Measurements from ENCODE around the gene ZBTB32. TPM values are rescaled to one million over a fixed set of nuclear protein-coding genes. Genes with fewer than 3 reads are reported as not detected.
"Not testable (repeated sequence)": the region's sequence is repeated elsewhere in the genome, so short reads cannot be mapped to it uniquely, and the experiment has no call there.

ZBTB32 gene
- total RNA-seq, 1 donor from 2014 or later: not detected

- no peak for TF ChIP-seq CTCF (IDR thresholded peaks at IDR 0.05; ENCODE audit: insufficient read depth, low read depth, low read length)
- TF ChIP-seq EZH2 (IDR thresholded peaks at IDR 0.05; ENCODE audit: insufficient read depth, low read length): no peak
- Mint-ChIP-seq H3K9me3 (ENCODE audit: unreplicated experiment) (no peaks in the 10 kb centered on the region), H3K27me3 (ENCODE audit: low read depth, unreplicated experiment) (peaks cover 35% of the 10 kb centered on the region), H3K36me3 (ENCODE audit: low read depth, unreplicated experiment) (no peaks in the 10 kb centered on the region), H3K4me3 (ENCODE audit: unreplicated experiment) (no peak overlapping the region), H3K4me1 (ENCODE audit: low read depth, unreplicated experiment) (no peaks in the 10 kb centered on the region), H3K27ac (ENCODE audit: unreplicated experiment) (no peak overlapping the region)
- Histone ChIP-seq H3K4me1 (ENCODE audit: insufficient read depth, low read length) (no peaks in the 10 kb centered on the region), H3K27me3 (ENCODE audit: insufficient read depth, low read length) (no peaks in the 10 kb centered on the region), H3K4me2 (ENCODE audit: low read length) (no peak overlapping the region), H3K4me3 (ENCODE audit: insufficient read depth, low read depth, low read length) (no peak overlapping the region), H3K36me3 (ENCODE audit: insufficient read depth, low read length) (no peaks in the 10 kb centered on the region), H3K9me3 (ENCODE audit: insufficient read depth, low read depth, low read length) (no peaks in the 10 kb centered on the region), H3K27ac (ENCODE audit: low read depth, low read length) (no peak overlapping the region), H4K20me1 (ENCODE audit: insufficient read depth, low read length) (no peaks in the 10 kb centered on the region), H3K79me2 (ENCODE audit: insufficient read depth, low read length) (no peaks in the 10 kb centered on the region), H2AFZ (ENCODE audit: low read depth, low read length) (no peak overlapping the region), H3K9ac (ENCODE audit: low read length) (no peak overlapping the region)
- FAIRE-seq: no peak
- DNase-seq (ENCODE audit: low read depth): no peak
These were observed 28.7 kb upstream of the ZBTB32 start for GRCh38 chr19:35675589-35676140.

DNA sequence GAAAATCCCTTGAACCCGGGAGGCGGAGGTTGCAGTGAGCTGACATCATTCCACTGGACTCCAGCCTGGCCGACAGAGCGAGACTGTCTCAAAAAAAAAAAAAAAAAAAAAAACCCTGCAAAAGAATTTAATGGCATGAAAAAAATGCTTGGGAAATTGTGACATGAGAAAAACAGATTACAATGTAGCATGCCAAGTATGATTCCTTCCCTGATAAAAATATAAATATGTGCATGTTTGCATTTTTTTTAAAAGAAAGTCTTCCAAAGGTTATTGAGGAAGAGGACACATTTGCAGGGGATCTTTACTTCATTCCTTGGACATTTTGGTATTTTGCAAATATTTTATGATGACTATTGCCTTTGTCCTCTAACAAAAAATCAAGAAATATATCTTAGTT lies 14.5 kb upstream of the ZBTB32 start:
- Histone ChIP-seq H3K79me2 (ENCODE audit: insufficient read depth, low read length) (no peaks in the 10 kb centered on the region), H3K36me3 (ENCODE audit: insufficient read depth, low read length) (no peaks in the 10 kb centered on the region), H3K27me3 (ENCODE audit: insufficient read depth, low read length) (no peaks in the 10 kb centered on the region), H3K4me1 (ENCODE audit: insufficient read depth, low read length) (no peaks in the 10 kb centered on the region), H4K20me1 (ENCODE audit: insufficient read depth, low read length) (no peaks in the 10 kb centered on the region), H2AFZ (ENCODE audit: low read depth, low read length) (no peak overlapping the region), H3K4me3 (ENCODE audit: insufficient read depth, low read depth, low read length) (no peak overlapping the region), H3K9me3 (ENCODE audit: insufficient read depth, low read depth, low read length) (no peaks in the 10 kb centered on the region), H3K4me2 (ENCODE audit: low read length) (no peak overlapping the region), H3K27ac (ENCODE audit: low read depth, low read length) (no peak overlapping the region), H3K9ac (ENCODE audit: low read length) (no peak overlapping the region)
- Mint-ChIP-seq H3K9me3 (ENCODE audit: unreplicated experiment) (no peaks in the 10 kb centered on the region), H3K27me3 (ENCODE audit: low read depth, unreplicated experiment) (peaks cover 5% of the 10 kb centered on the region), H3K27ac (ENCODE audit: unreplicated experiment) (no peak overlapping the region), H3K36me3 (ENCODE audit: low read depth, unreplicated experiment) (peaks cover 2% of the 10 kb centered on the region), H3K4me1 (ENCODE audit: low read depth, unreplicated experiment) (no peaks in the 10 kb centered on the region), H3K4me3 (ENCODE audit: unreplicated experiment) (no peak overlapping the region)
- TF ChIP-seq CTCF (IDR thresholded peaks at IDR 0.05; ENCODE audit: insufficient read depth, low read depth, low read length) (no peak), EZH2 (IDR thresholded peaks at IDR 0.05; ENCODE audit: insufficient read depth, low read length) (no peak)
- DNase-seq (ENCODE audit: low read depth) (no peak), FAIRE-seq (no peak)

DNA sequence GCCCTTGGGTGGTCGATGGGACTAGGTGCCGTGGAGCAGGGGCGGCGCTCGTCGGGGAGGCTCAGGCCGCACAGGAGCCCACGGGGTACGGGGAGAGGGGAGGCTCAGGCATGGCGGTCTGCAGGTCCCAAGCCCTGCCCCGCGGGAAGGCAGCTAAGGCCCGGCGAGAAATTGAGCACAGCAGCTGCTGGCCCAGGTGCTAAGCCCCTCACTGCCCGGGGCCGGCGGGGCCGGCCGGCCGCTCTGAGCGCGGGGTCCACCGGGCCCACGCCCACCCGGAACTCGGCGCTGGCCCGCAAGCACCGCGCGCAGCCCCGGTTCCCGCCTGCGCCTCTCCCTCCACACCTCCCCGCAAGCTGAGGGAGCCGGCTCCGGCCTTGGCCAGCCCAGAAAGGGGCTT lies 13.3 kb upstream of the ZBTB32 start:
- H3K4me3 Mint-ChIP-seq (ENCODE audit: unreplicated experiment); H3K9ac ChIP-seq (ENCODE audit: low read length); H3K27ac ChIP-seq (ENCODE audit: low read depth, low read length); DNase-seq (ENCODE audit: low read depth); H3K4me1 Mint-ChIP-seq (ENCODE audit: low read depth, unreplicated experiment); H3K79me2 ChIP-seq (ENCODE audit: insufficient read depth, low read length); H2AFZ ChIP-seq (ENCODE audit: low read depth, low read length); H3K36me3 Mint-ChIP-seq (ENCODE audit: low read depth, unreplicated experiment); H3K36me3 ChIP-seq (ENCODE audit: insufficient read depth, low read length); H3K4me2 ChIP-seq (ENCODE audit: low read length); FAIRE-seq; H3K27me3 ChIP-seq (ENCODE audit: insufficient read depth, low read length); H3K4me3 ChIP-seq (ENCODE audit: insufficient read depth, low read depth, low read length); H3K4me1 ChIP-seq (ENCODE audit: insufficient read depth, low read length); H3K27ac Mint-ChIP-seq (ENCODE audit: unreplicated experiment); H3K27me3 Mint-ChIP-seq (ENCODE audit: low read depth, unreplicated experiment); H3K9me3 ChIP-seq (ENCODE audit: insufficient read depth, low read depth, low read length); H4K20me1 ChIP-seq (ENCODE audit: insufficient read depth, low read length); H3K9me3 Mint-ChIP-seq (ENCODE audit: unreplicated experiment): not testable (repeated sequence)
